ENCODE results near the gene C11orf52. TPM values are rescaled to one million over a fixed set of nuclear protein-coding genes. Genes with fewer than 3 reads are reported as not detected.

Gene C11orf52
- total and polyA plus RNA-seq, 2 donors (not counting 1 experiment from before 2014, with no cell fraction given): not detected

GRCh38 chr11:111941963-111942362 lies 23.2 kb downstream of the C11orf52 start:
- Histone ChIP-seq H3K27me3 (replicated peaks in 1 of 4; ENCODE audit: control extremely low read depth in 1 of 4, control insufficient read depth in 3 of 4, insufficient read depth in 4 of 4, low read length in 3 of 4) (peaks cover 0 to 7% (median 0%) of the 10 kb centered on the region in 4 experiments), H3K4me3 (ENCODE audit: control extremely low read depth in 1 of 5, extremely low read depth in 1 of 5, insufficient read depth in 1 of 5, low read depth in 2 of 5, low read length in 4 of 5) (no peak overlapping the region), H3K36me3 (replicated peaks in 1 of 2; ENCODE audit: control extremely low read depth in 1 of 2, control insufficient read depth in 1 of 2, extremely low read depth in 1 of 2, insufficient read depth in 2 of 2, low read length in 1 of 2) (no peaks in the 10 kb centered on the region), H3K27ac (ENCODE audit: low read length in 2 of 2) (no peak overlapping the region), H3K4me1 (ENCODE audit: control insufficient read depth in 2 of 2, insufficient read depth in 2 of 2, low read length in 2 of 2) (peaks cover 16 to 24% of the 10 kb centered on the region in 2 donors), H3K4me2 (replicated peaks; ENCODE audit: low read depth, low read length, poor library complexity, severe bottlenecking) (no peak overlapping the region), H3K79me2 (ENCODE audit: control insufficient read depth, insufficient read depth, low read length) (no peaks in the 10 kb centered on the region), H4K20me1 (ENCODE audit: control insufficient read depth, insufficient read depth, low read length, poor library complexity, severe bottlenecking) (no peaks in the 10 kb centered on the region), H3K9me3 (ENCODE audit: control extremely low read depth in 1 of 3, control insufficient read depth in 2 of 3, insufficient read depth in 1 of 3, low read length in 2 of 3) (no peaks in the 10 kb centered on the region), H3K9ac (ENCODE audit: low read length) (no peak overlapping the region), H2AFZ (ENCODE audit: insufficient read depth, low read depth, low read length, poor library complexity, severe bottlenecking) (no peak overlapping the region)
- H3K4me3 Mint-ChIP-seq: no peak overlapping the region
- ChIA-PET POLR2A (no interaction called here), CTCF (interaction anchor here (0.6 kb wide), 1 partner anchor 63 kb away, joined by 3 read pairs; no protein-coding TSS in a partner anchor)
- DNase-seq (no peak), ATAC-seq (ENCODE audit: low read depth) (no peak)
- 98% methylated on average over 5 of the region's 5 CpGs for WGBS (ENCODE audit: insufficient coverage)
- TF ChIP-seq CTCF (IDR thresholded peaks at IDR 0.05) (no peak), EZH2 (IDR thresholded peaks at IDR 0.05; ENCODE audit: borderline replicate concordance, insufficient read depth, low read depth, low read length, poor library complexity, severe bottlenecking) (no peak)
- peaks cover 28% of the 10 kb centered on the region for H3K4me1 Mint-ChIP-seq
- H3K27ac Mint-ChIP-seq: no peak overlapping the region
- H3K9me3 Mint-ChIP-seq (ENCODE audit: insufficient read depth): no peaks in the 10 kb centered on the region
- no peaks in the 10 kb centered on the region for H3K27me3 Mint-ChIP-seq
- intact Hi-C loops (cut with micrococcal nuclease): no loop called here

- CTCF ChIA-PET: interaction anchor here (0.7 kb wide), 1 partner anchor 135 kb away, joined by 5 read pairs; no protein-coding TSS in a partner anchor
- 96% methylated on average over 4 of the region's 7 CpGs for WGBS (ENCODE audit: insufficient coverage)
- Histone ChIP-seq H3K4me1 (ENCODE audit: control insufficient read depth in 2 of 2, insufficient read depth in 2 of 2, low read length in 2 of 2) (peaks cover 14 to 22% of the 10 kb centered on the region in 2 donors), H3K4me2 (replicated peaks; ENCODE audit: low read depth, low read length, poor library complexity, severe bottlenecking) (no peak overlapping the region), H4K20me1 (ENCODE audit: control insufficient read depth, insufficient read depth, low read length, poor library complexity, severe bottlenecking) (no peaks in the 10 kb centered on the region), H3K36me3 (replicated peaks in 1 of 2; ENCODE audit: control extremely low read depth in 1 of 2, control insufficient read depth in 1 of 2, extremely low read depth in 1 of 2, insufficient read depth in 2 of 2, low read length in 1 of 2) (no peaks in the 10 kb centered on the region), H3K9me3 (ENCODE audit: control extremely low read depth in 1 of 3, control insufficient read depth in 2 of 3, insufficient read depth in 1 of 3, low read length in 2 of 3) (no peaks in the 10 kb centered on the region), H3K27me3 (replicated peaks in 1 of 4; ENCODE audit: control extremely low read depth in 1 of 4, control insufficient read depth in 3 of 4, insufficient read depth in 4 of 4, low read length in 3 of 4) (no peaks in the 10 kb centered on the region), H3K4me3 (ENCODE audit: control extremely low read depth in 1 of 5, extremely low read depth in 1 of 5, insufficient read depth in 1 of 5, low read depth in 2 of 5, low read length in 4 of 5) (no peak overlapping the region), H3K9ac (ENCODE audit: low read length) (no peak overlapping the region), H3K27ac (ENCODE audit: low read length in 2 of 2) (no peak overlapping the region), H2AFZ (ENCODE audit: insufficient read depth, low read depth, low read length, poor library complexity, severe bottlenecking) (no peak overlapping the region), H3K79me2 (ENCODE audit: control insufficient read depth, insufficient read depth, low read length) (no peaks in the 10 kb centered on the region)
- no peaks in the 10 kb centered on the region for H3K27me3 Mint-ChIP-seq
- TF ChIP-seq CTCF (IDR thresholded peaks at IDR 0.05) (no peak), EZH2 (IDR thresholded peaks at IDR 0.05; ENCODE audit: borderline replicate concordance, insufficient read depth, low read depth, low read length, poor library complexity, severe bottlenecking) (no peak)
- DNase-seq (no peak), ATAC-seq (ENCODE audit: low read depth) (no peak)
- H3K9me3 Mint-ChIP-seq (ENCODE audit: insufficient read depth): no peaks in the 10 kb centered on the region
- intact Hi-C loops (cut with micrococcal nuclease): no loop called here
- POLR2A ChIA-PET: no interaction called here
- H3K4me3 Mint-ChIP-seq: no peak overlapping the region
- no peak overlapping the region for H3K27ac Mint-ChIP-seq
- peaks cover 26% of the 10 kb centered on the region for H3K4me1 Mint-ChIP-seq
Measured at GRCh38 chr11:111942829-111943228, 24.1 kb downstream of the C11orf52 start.

Measured in B cell (primary cell).